K562 (cell line): ENCODE results near the gene SMYD2. TPM values are rescaled to one million over a fixed set of nuclear protein-coding genes. Genes with fewer than 3 reads are reported as not detected.

ENCODE experiments used
- ATAC-seq: fragments of 200-7000 bp; cut with Tn5 transposase; 3 replicates; pipeline ENCODE4 v1.9.1; 2020; ENCODE audit warnings: moderate library complexity
- BruUV-seq: library from RNA; stranded (reverse); fragments of 400-500 nt; replicated peaks from 2 replicates; lab custom pipeline; 2021; lab: Mats Ljungman, UMichigan
- CTCF ChIA-PET: fragments of 300-600 bp; formaldehyde crosslinking; extraction: SDS; loops from one replicate; lab custom pipeline; 2021; ENCODE audit warnings: low intra/inter-chr PET ratio; lab: Yijun Ruan, JAX
- POLR2A ChIA-PET: fragments of 300-600, 350-650 bp; sonication (Branson Sonifier 250); formaldehyde crosslinking; extraction: SDS; loops from one replicate; lab custom pipeline; 2021; ENCODE audit warnings: antibody characterized with exemption, inconsistent platforms; lab: Yijun Ruan, JAX
- DNase-seq, 4 experiments: peaks; one replicate each; pipeline versions ENCODE4 v3.0.0 to v3.0.0-alpha.2; 2011 to 2018; ENCODE audit warnings: low spot score in 3 of 4, mixed read lengths in 3 of 4; ENCODE audit errors: extremely low read depth in 1 of 4
- FAIRE-seq: peaks from 2 replicates; lab custom pipeline; 2011; peaks lifted over from hg19 to GRCh38; lab: Jason Lieb, UNC
- H2AFZ ChIP-seq: 2 replicates; pipeline ENCODE4 v1.6.0; 2011; ENCODE audit warnings: low read depth, low read length, control low read depth, inconsistent platforms
- H3K27ac ChIP-seq: fragments of 200-600 bp; 3 replicates; pipeline ENCODE4 v1.8.0; 2011; ENCODE audit warnings: low read depth, mild to moderate bottlenecking, control low read depth, inconsistent platforms, low read length, moderate library complexity, mixed read lengths; ENCODE audit errors: extremely low read depth
- H3K27me3 ChIP-seq, 2 experiments: fragments of 300-600 bp in 1 of 2; 2 replicates in 1 of 2; 3 replicates in 1 of 2; pipeline versions ENCODE4 v1.6.0 to v1.8.0; 2011; ENCODE audit warnings: inconsistent platforms in 2 of 2, low read length in 2 of 2, mild to moderate bottlenecking in 1 of 2, mixed read lengths in 1 of 2, moderate library complexity in 1 of 2; ENCODE audit not compliant: control insufficient read depth in 2 of 2, insufficient read depth in 2 of 2
- H3K36me3 ChIP-seq: fragments of 300-600 bp; 3 replicates; pipeline ENCODE4 v1.8.0; 2011; ENCODE audit warnings: mild to moderate bottlenecking, low read length, inconsistent platforms; ENCODE audit not compliant: control insufficient read depth, insufficient read depth
- H3K4me1 ChIP-seq, 2 experiments: fragments of 200-600 bp in 1 of 2; replicated peaks in 1 of 2; 2 replicates in 1 of 2; 3 replicates in 1 of 2; pipeline versions ENCODE4 v1.5.1 to v1.8.0; 2011; ENCODE audit warnings: inconsistent platforms in 2 of 2, low read length in 2 of 2, mild to moderate bottlenecking in 1 of 2, mixed read lengths in 1 of 2, moderate library complexity in 1 of 2; ENCODE audit not compliant: control insufficient read depth in 2 of 2, insufficient read depth in 2 of 2
- H3K4me2 ChIP-seq: 2 replicates; pipeline ENCODE4 v1.6.1; 2011; ENCODE audit warnings: low read length, control low read depth, inconsistent platforms, mixed read lengths; ENCODE audit not compliant: insufficient read depth
- H3K4me3 ChIP-seq: fragments of 200-600 bp; sonication (generic), shearing (Covaris generic); 2 replicates; pipeline ENCODE4 v1.5.1; 2016; ENCODE audit warnings: control low read depth, inconsistent platforms
- H3K79me2 ChIP-seq: fragments of 200-600 bp; 3 replicates; pipeline ENCODE4 v1.8.0; 2011; ENCODE audit warnings: low read length, inconsistent platforms; ENCODE audit not compliant: control insufficient read depth, insufficient read depth
- H3K9ac ChIP-seq, 2 experiments: 2 replicates each; pipeline versions ENCODE4 v1.6.0 to v1.6.1; 2011; ENCODE audit warnings: low read depth in 2 of 2, low read length in 2 of 2, control low read depth in 1 of 2, inconsistent platforms in 1 of 2, mild to moderate bottlenecking in 1 of 2, mixed read lengths in 1 of 2; ENCODE audit not compliant: insufficient read depth in 1 of 2
- H3K9me1 ChIP-seq: one replicate; pipeline ENCODE4 v1.6.0; 2011; ENCODE audit warnings: inconsistent platforms, mild to moderate bottlenecking, low read length, moderate library complexity; ENCODE audit not compliant: control insufficient read depth, insufficient read depth
- H3K9me3 ChIP-seq: replicated peaks from 2 replicates; pipeline ENCODE4 v1.5.1; 2011; ENCODE audit warnings: low read depth, low read length, inconsistent platforms; ENCODE audit not compliant: control insufficient read depth, insufficient read depth
- H4K20me1 ChIP-seq: replicated peaks from 2 replicates; pipeline ENCODE4 v1.6.1; 2011; ENCODE audit warnings: low read length, inconsistent platforms, mixed read lengths; ENCODE audit not compliant: control insufficient read depth, insufficient read depth
- CHAMP1 ChIP-seq: fragments of 450-650 bp; IDR thresholded peaks from 2 replicates; pipeline ENCODE4 v1.6.1; 2016; ENCODE audit warnings: mild to moderate bottlenecking
- DPF2 ChIP-seq: fragments of 450-650 bp; IDR thresholded peaks from 2 replicates; pipeline ENCODE4 v1.6.1; 2016
- HOMEZ ChIP-seq: fragments of 250-450 bp; sonication (Bioruptor Pico); IDR thresholded peaks from 2 replicates; pipeline ENCODE4 v1.4.0; 2020; ENCODE audit warnings: mild to moderate bottlenecking, moderate library complexity
- ILK ChIP-seq: fragments of 450-650 bp; IDR thresholded peaks from 2 replicates; pipeline ENCODE4 v1.6.1; 2016; ENCODE audit warnings: missing genetic modification characterization, low read depth, mild to moderate bottlenecking, missing compliant biosample characterization, moderate library complexity, borderline replicate concordance
- MAFF ChIP-seq: IDR thresholded peaks from 2 replicates; pipeline ENCODE4 v1.6.1; 2012; ENCODE audit warnings: low read length, improper control_type of control experiment
- MCM2 ChIP-seq: fragments of 450-650 bp; IDR thresholded peaks from 2 replicates; pipeline ENCODE4 v1.6.1; 2017; ENCODE audit warnings: low read depth, mild to moderate bottlenecking
- MIER1 ChIP-seq: fragments of 450-650 bp; IDR thresholded peaks from 2 replicates; pipeline ENCODE4 v1.6.1; 2016; ENCODE audit warnings: antibody characterized with exemption, mild to moderate bottlenecking, low read depth
- MLX ChIP-seq, 2 experiments: fragments of 450-650 bp in 1 of 2; sonication (generic) in 1 of 2; formaldehyde crosslinking; conservative IDR thresholded peaks; 2 replicates each; pipeline versions ENCODE4 v1.4.0 to v1.8.1; 2020 to 2022; ENCODE audit warnings: mild to moderate bottlenecking in 1 of 2, missing genetic modification reagents in 1 of 2
- OTX1 ChIP-seq: fragments of 450-650 bp; formaldehyde crosslinking; IDR thresholded peaks from 2 replicates; pipeline ENCODE4 v1.4.0; 2022; ENCODE audit warnings: mild to moderate bottlenecking
- PRDM10 ChIP-seq: fragments of 450-650 bp; IDR thresholded peaks from 2 replicates; pipeline ENCODE4 v1.6.1; 2018; ENCODE audit not compliant: partially characterized antibody
- RBM39 ChIP-seq: fragments of 200-400 bp; formaldehyde crosslinking; optimal IDR thresholded peaks from 2 replicates; pipeline ENCODE3; 2018; ENCODE audit warnings: low read depth, low read length
- RFX5 ChIP-seq: IDR thresholded peaks from 2 replicates; pipeline ENCODE4 v1.6.1; 2011; ENCODE audit warnings: low read depth, mild to moderate bottlenecking, improper control_type of control experiment, low read length
- SIN3B ChIP-seq: fragments of 450-650 bp; IDR thresholded peaks from 2 replicates; pipeline ENCODE4 v1.6.1; 2017; ENCODE audit warnings: low read depth, mild to moderate bottlenecking, moderate library complexity
- ZC3H11A ChIP-seq: IDR thresholded peaks from 2 replicates; pipeline ENCODE4 v1.6.1; 2012; ENCODE audit warnings: low read depth, low read length, improper control_type of control experiment
- ZFPM2 ChIP-seq: fragments of 250-450 bp; sonication (Bioruptor Pico); IDR thresholded peaks from 2 replicates; pipeline ENCODE4 v1.5.1; 2022; ENCODE audit warnings: mild to moderate bottlenecking
- ZNF57 ChIP-seq: fragments of 450-650 bp; formaldehyde crosslinking; IDR thresholded peaks from 2 replicates; pipeline ENCODE4 v1.4.0; 2020; ENCODE audit warnings: mild to moderate bottlenecking, moderate library complexity
- WGBS: fragments of 100-300 bp; shearing (Covaris generic); methylation state at CpG from one replicate; pipeline ENCODE4 v1.1.6; 2016; ENCODE audit warnings: low coverage, mixed read lengths; ENCODE audit not compliant: insufficient coverage; ENCODE audit errors: missing lambda C conversion rate; 5-methylcytosine and 5-hydroxymethylcytosine counted together
- in situ Hi-C: fragments of 300-500 bp; cut with MboI; formaldehyde crosslinking; loops from 4 replicates; pipeline ENCODE4 v1.15.0; 2018; ENCODE audit warnings: inconsistent platforms, mixed read lengths
- intact Hi-C: fragments of 100-400 bp; cut with micrococcal nuclease; formaldehyde crosslinking; loops from 2 replicates; pipeline ENCODE4 v1.14.2; 2022
- polyA plus RNA-seq, 8 experiments: library from polyadenylated mRNA; depleted of rRNA in 4 of 8; stranded (reverse) in 5 of 8; unstranded in 3 of 8; fragments of >200 nt; fragmentation: Nextera tagmentation in 2 of 8; fragmentation: Illumina TruSeq in 1 of 8; extraction: Ambion mirVana in 2 of 8; extraction: Trizol in 1 of 8; gene quantifications; 2 replicates each; pipeline versions ENCODE4 v1.2.1 to v1.2.3, GENCODE V29; 2011 to 2014; ENCODE audit warnings: inconsistent platforms in 1 of 8, missing spikeins in 1 of 8
- total RNA-seq, 7 experiments: library from RNA; depleted of rRNA in 6 of 7; stranded (reverse); fragments of >200 nt in 6 of 7; fragmentation: Illumina TruSeq in 2 of 7; extraction: Trizol in 2 of 7; gene quantifications; 2 replicates each; pipeline versions ENCODE4 v1.2.1 to v1.2.3, GENCODE V29; 2011 to 2021; ENCODE audit warnings: low replicate concordance in 1 of 7

The SMYD2 gene
- total and polyA plus RNA-seq, 9 of the 15 experiments (the other 6 are each of a cell fraction or from before 2014, with no cell fraction given): 13.8 to 81.3 (median 39.9) TPM

- DNase-seq (no peak), ATAC-seq (no peak), FAIRE-seq (no peak)
- intact Hi-C loops (no loop called here), in situ Hi-C loops (no loop called here)
- Histone ChIP-seq H3K4me3 (no peak overlapping the region), H3K27me3 (peaks cover 0 to 15% of the 10 kb centered on the region in 2 experiments; a peak in 3 of 5 replicates), H3K27ac (no peak overlapping the region), H3K4me2 (no peak overlapping the region), H3K9ac (no peak overlapping the region), H2AFZ (no peak overlapping the region), H4K20me1 (no peaks in the 10 kb centered on the region), H3K36me3 (no peaks in the 10 kb centered on the region), H3K4me1 (no peaks in the 10 kb centered on the region), H3K9me1 (no peaks in the 10 kb centered on the region), H3K9me3 (no peaks in the 10 kb centered on the region), H3K79me2 (no peaks in the 10 kb centered on the region)
- CTCF ChIA-PET: no interaction called here
- TF ChIP-seq SIN3B (no peak), MAFF (no peak), ZFPM2 (CRISPR knock-in tag) (no peak), MIER1 (no peak), ZNF57 (no peak), ZC3H11A (no peak), HOMEZ (no peak), MLX (CRISPR knock-in tag; conservative IDR thresholded peaks at IDR 0.05) (no peak), CHAMP1 (no peak), DPF2 (no peak), PRDM10 (no peak), RFX5 (no peak), RBM39 (no peak), ILK (tag) (no peak), MCM2 (no peak), OTX1 (no peak)
- POLR2A ChIA-PET: no interaction called here
- WGBS: 5% methylated on average over 2 of the region's 2 CpGs
- no TSS peak for BruUV-seq
These were observed 29.6 kb upstream of the SMYD2 start for GRCh38 chr1:214251354-214251753.
